Vagina (tissue), 2 donors: ENCODE measurements around the gene PODN. TPM values are rescaled to one million over a fixed set of nuclear protein-coding genes. Genes with fewer than 3 reads are reported as not detected.

Experiments
- DNase-seq, 2 donors: peaks; one replicate each; pipeline ENCODE4 v3.0.0-alpha.2; 2017; ENCODE audit errors: extremely low spot score in 2 of 2
- H3K27ac ChIP-seq: fragments of 200-600 bp; sonication (generic); one replicate; pipeline ENCODE4 v1.5.1; 2019
- H3K27me3 ChIP-seq: fragments of 200-600 bp; sonication (generic); one replicate; pipeline ENCODE4 v1.5.1; 2019
- H3K36me3 ChIP-seq, 2 donors: fragments of 200-600 bp; sonication (generic); one replicate each; pipeline ENCODE4 v1.5.1; 2017 to 2019
- H3K4me1 ChIP-seq: fragments of 200-600 bp; sonication (generic); one replicate; pipeline ENCODE4 v1.5.1; 2019
- H3K4me3 ChIP-seq, 2 donors: fragments of 200-600 bp; sonication (generic); 1 replicate in 1 of 2; 2 replicates in 1 of 2; pipeline ENCODE4 v1.5.1; 2016 to 2019
- H3K9me3 ChIP-seq: fragments of 200-600 bp; sonication (generic); one replicate; pipeline ENCODE4 v1.5.1; 2019
- POLR2A ChIP-seq, 2 donors: fragments of 450-650 bp; IDR thresholded peaks; one replicate each; pipeline ENCODE4 v1.6.1; 2017; ENCODE audit warnings: antibody characterized with exemption in 2 of 2, mild to moderate bottlenecking in 2 of 2, moderate library complexity in 2 of 2
- POLR2AphosphoS5 ChIP-seq, 2 donors: sonication (generic); formaldehyde crosslinking; IDR thresholded peaks; one replicate each; pipeline ENCODE4 v1.9.0; 2017; ENCODE audit warnings: antibody characterized with exemption in 2 of 2, mild to moderate bottlenecking in 2 of 2, low read depth in 1 of 2; ENCODE audit not compliant: insufficient read depth in 1 of 2
- intact Hi-C: fragments of 100-400 bp; cut with DNase I; formaldehyde crosslinking; loops from one replicate; pipeline ENCODE4 v1.15.1; 2023
- total RNA-seq: library from RNA; depleted of rRNA; stranded (reverse); fragments of >200 nt; gene quantifications from one replicate; pipeline ENCODE4 v1.2.3, GENCODE V29; 2016
- TF ChIP-seq, protein P1 (sequence below), 3 experiments: fragments of 450-650 bp in 2 of 3; fragments of 200-600 bp in 1 of 3; sonication (generic) in 1 of 3; IDR thresholded peaks; one replicate each; pipeline ENCODE4 v1.5.1; 2017 to 2019; ENCODE audit warnings: antibody characterized with exemption in 3 of 3, mild to moderate bottlenecking in 2 of 3, moderate library complexity in 2 of 3

PODN gene
- total RNA-seq, 1 donor from 2014 or later = 207 TPM

- Histone ChIP-seq H3K36me3 (peaks cover 0 to 5% of the 10 kb centered on the region in 2 donors), H3K27ac (no peak overlapping the region), H3K27me3 (no peaks in the 10 kb centered on the region), H3K9me3 (no peaks in the 10 kb centered on the region), H3K4me1 (no peaks in the 10 kb centered on the region), H3K4me3 (no peak overlapping the region)
- intact Hi-C loops = no loop called here
- TF ChIP-seq POLR2A (IDR thresholded peaks at IDR 0.05) = no peak
- TF ChIP-seq POLR2AphosphoS5 (IDR thresholded peaks at IDR 0.05; ENCODE audit: insufficient read depth in 1 of 2, low read depth in 1 of 2) = no peak
- TF ChIP-seq, protein P1, sequence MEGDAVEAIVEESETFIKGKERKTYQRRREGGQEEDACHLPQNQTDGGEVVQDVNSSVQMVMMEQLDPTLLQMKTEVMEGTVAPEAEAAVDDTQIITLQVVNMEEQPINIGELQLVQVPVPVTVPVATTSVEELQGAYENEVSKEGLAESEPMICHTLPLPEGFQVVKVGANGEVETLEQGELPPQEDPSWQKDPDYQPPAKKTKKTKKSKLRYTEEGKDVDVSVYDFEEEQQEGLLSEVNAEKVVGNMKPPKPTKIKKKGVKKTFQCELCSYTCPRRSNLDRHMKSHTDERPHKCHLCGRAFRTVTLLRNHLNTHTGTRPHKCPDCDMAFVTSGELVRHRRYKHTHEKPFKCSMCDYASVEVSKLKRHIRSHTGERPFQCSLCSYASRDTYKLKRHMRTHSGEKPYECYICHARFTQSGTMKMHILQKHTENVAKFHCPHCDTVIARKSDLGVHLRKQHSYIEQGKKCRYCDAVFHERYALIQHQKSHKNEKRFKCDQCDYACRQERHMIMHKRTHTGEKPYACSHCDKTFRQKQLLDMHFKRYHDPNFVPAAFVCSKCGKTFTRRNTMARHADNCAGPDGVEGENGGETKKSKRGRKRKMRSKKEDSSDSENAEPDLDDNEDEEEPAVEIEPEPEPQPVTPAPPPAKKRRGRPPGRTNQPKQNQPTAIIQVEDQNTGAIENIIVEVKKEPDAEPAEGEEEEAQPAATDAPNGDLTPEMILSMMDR (IDR thresholded peaks at IDR 0.05) = no peak
- DNase-seq = no peak
Observed at GRCh38 chr1:53076721-53077598, 14.9 kb downstream of the PODN start.

GRCh38 chr1:53077599-53077965 is 15.6 kb downstream of the PODN start:
- Histone ChIP-seq H3K4me3 (no peak overlapping the region), H3K4me1 (no peaks in the 10 kb centered on the region), H3K27me3 (no peaks in the 10 kb centered on the region), H3K36me3 (peaks cover 0 to 12% of the 10 kb centered on the region in 2 donors), H3K9me3 (no peaks in the 10 kb centered on the region), H3K27ac (no peak overlapping the region)
- no peak for DNase-seq
- TF ChIP-seq, protein P1 (IDR thresholded peaks at IDR 0.05) = no peak
- TF ChIP-seq POLR2A (IDR thresholded peaks at IDR 0.05) (no peak), POLR2AphosphoS5 (IDR thresholded peaks at IDR 0.05; ENCODE audit: insufficient read depth in 1 of 2, low read depth in 1 of 2) (no peak)
- intact Hi-C loops = no loop called here

GRCh38 chr1:53078333-53079101 is 16.5 kb downstream of the PODN start:
- no peak for DNase-seq
- Histone ChIP-seq H3K4me1 (no peaks in the 10 kb centered on the region), H3K27me3 (no peaks in the 10 kb centered on the region), H3K9me3 (no peaks in the 10 kb centered on the region), H3K36me3 (peaks cover 0 to 14% of the 10 kb centered on the region in 2 donors), H3K27ac (no peak overlapping the region), H3K4me3 (no peak overlapping the region)
- TF ChIP-seq, protein P1 (IDR thresholded peaks at IDR 0.05) = no peak
- no peak for TF ChIP-seq POLR2A (IDR thresholded peaks at IDR 0.05)
- TF ChIP-seq POLR2AphosphoS5 (IDR thresholded peaks at IDR 0.05; ENCODE audit: insufficient read depth in 1 of 2, low read depth in 1 of 2) = no peak
- intact Hi-C loops = no loop called here

GRCh38 chr1:53079251-53079650 is 17.2 kb downstream of the PODN start:
- TF ChIP-seq, protein P1 (IDR thresholded peaks at IDR 0.05) = no peak
- TF ChIP-seq POLR2A (IDR thresholded peaks at IDR 0.05) (no peak), POLR2AphosphoS5 (IDR thresholded peaks at IDR 0.05; ENCODE audit: insufficient read depth in 1 of 2, low read depth in 1 of 2) (no peak)

More at GRCh38 chr1:53079251-53079650, 17.2 kb downstream of the PODN start:
- no peak for DNase-seq
- Histone ChIP-seq H3K4me1 (no peaks in the 10 kb centered on the region), H3K9me3 (no peaks in the 10 kb centered on the region), H3K4me3 (no peak overlapping the region), H3K36me3 (peaks cover 0 to 14% of the 10 kb centered on the region in 2 donors), H3K27ac (no peak overlapping the region), H3K27me3 (no peaks in the 10 kb centered on the region)
- intact Hi-C loops = no loop called here
